ENCODE data around the gene HMGA1.

- TF ChIP-seq CTCF (IDR thresholded peaks at IDR 0.05), result no peak
- TF ChIP-seq POLR2A (IDR thresholded peaks at IDR 0.05), result no peak
Observed at GRCh38 chr6:34292954-34293353, 56.3 kb downstream of the HMGA1 start.

Data from right lobe of liver (tissue), 4 donors.